ENCODE data around the gene TPCN2. TPM values are rescaled to one million over a fixed set of nuclear protein-coding genes. Genes with fewer than 3 reads are reported as not detected.
A peak's percentile ranks its signal among the peaks of the same experiment; 100 is the strongest.

Gene TPCN2
- total and polyA plus RNA-seq, 2 donors from 2014 or later, result 12.9 to 22.4 TPM

- no peaks in the 10 kb centered on the region for H3K4me1 ChIP-seq (ENCODE audit: control insufficient read depth in 2 of 3, insufficient read depth in 2 of 3, low read depth in 1 of 3, low read length in 3 of 3)
- no peak overlapping the region for H3K27ac ChIP-seq (ENCODE audit: low read depth in 2 of 2, low read length in 2 of 2)
- H3K27me3 ChIP-seq (ENCODE audit: control insufficient read depth, insufficient read depth, low read length), result no peaks in the 10 kb centered on the region
- intact Hi-C loops (cut with DNase I), result no loop called here
- H3K9ac ChIP-seq (ENCODE audit: low read length in 3 of 3), result no peak overlapping the region
- DNase-seq (no peak), FAIRE-seq (no peak)
- no peaks in the 10 kb centered on the region for H3K36me3 ChIP-seq (ENCODE audit: control insufficient read depth in 2 of 3, insufficient read depth in 3 of 3, low read length in 3 of 3)
- peaks cover 0 to 9% (median 2%) of the 10 kb centered on the region in 3 donors for H3K9me3 ChIP-seq (ENCODE audit: control insufficient read depth in 2 of 3, insufficient read depth in 1 of 3, low read length in 3 of 3)
- TF ChIP-seq CTCF (IDR thresholded peaks at IDR 0.05; ENCODE audit: borderline replicate concordance, extremely low read depth, insufficient read depth), result no peak
- H3K4me3 ChIP-seq (ENCODE audit: low read length in 3 of 3), result no peak overlapping the region
These were observed 93.0 kb downstream of the TPCN2 start for GRCh38 chr11:69141742-69142141.

- no peak for TF ChIP-seq CTCF (IDR thresholded peaks at IDR 0.05; ENCODE audit: borderline replicate concordance, extremely low read depth, insufficient read depth)
- Histone ChIP-seq H3K9me3 (ENCODE audit: control insufficient read depth in 2 of 3, insufficient read depth in 1 of 3, low read length in 3 of 3) (peaks cover 0 to 16% (median 2%) of the 10 kb centered on the region in 3 donors), H3K4me1 (ENCODE audit: control insufficient read depth in 2 of 3, insufficient read depth in 2 of 3, low read depth in 1 of 3, low read length in 3 of 3) (no peaks in the 10 kb centered on the region), H3K9ac (ENCODE audit: low read length in 3 of 3) (no peak overlapping the region), H3K27me3 (ENCODE audit: control insufficient read depth, insufficient read depth, low read length) (no peaks in the 10 kb centered on the region), H3K36me3 (ENCODE audit: control insufficient read depth in 2 of 3, insufficient read depth in 3 of 3, low read length in 3 of 3) (no peaks in the 10 kb centered on the region), H3K27ac (ENCODE audit: low read depth in 2 of 2, low read length in 2 of 2) (no peak overlapping the region), H3K4me3 (ENCODE audit: low read length in 3 of 3) (no peak overlapping the region)
- FAIRE-seq, result no peak
- intact Hi-C loops (cut with DNase I), result no loop called here
- peak in 1 of 5 donors; percentile 0 for DNase-seq
These were observed 94.2 kb downstream of the TPCN2 start for GRCh38 chr11:69142895-69143294.

- no peaks in the 10 kb centered on the region for H3K4me1 ChIP-seq (ENCODE audit: control insufficient read depth in 2 of 3, insufficient read depth in 2 of 3, low read depth in 1 of 3, low read length in 3 of 3)
- H3K9me3 ChIP-seq (ENCODE audit: control insufficient read depth in 2 of 3, insufficient read depth in 1 of 3, low read length in 3 of 3), result peaks cover 0 to 16% (median 2%) of the 10 kb centered on the region in 3 donors
- FAIRE-seq (no peak), DNase-seq (peak in 1 of 5 donors; percentile 2)
- intact Hi-C loops (cut with DNase I), result no loop called here
- no peak overlapping the region for H3K9ac ChIP-seq (ENCODE audit: low read length in 3 of 3)
- no peak overlapping the region for H3K4me3 ChIP-seq (ENCODE audit: low read length in 3 of 3)
- TF ChIP-seq CTCF (IDR thresholded peaks at IDR 0.05; ENCODE audit: borderline replicate concordance, extremely low read depth, insufficient read depth), result no peak
- H3K27ac ChIP-seq (ENCODE audit: low read depth in 2 of 2, low read length in 2 of 2), result no peak overlapping the region
- H3K27me3 ChIP-seq (ENCODE audit: control insufficient read depth, insufficient read depth, low read length), result no peaks in the 10 kb centered on the region
- no peaks in the 10 kb centered on the region for H3K36me3 ChIP-seq (ENCODE audit: control insufficient read depth in 2 of 3, insufficient read depth in 3 of 3, low read length in 3 of 3)
These were observed 95.8 kb downstream of the TPCN2 start for GRCh38 chr11:69144316-69145049.
